Measurements from ENCODE around the gene RAX2. TPM values are rescaled to one million over a fixed set of nuclear protein-coding genes. Genes with fewer than 3 reads are reported as not detected.

Gene RAX2
- total and polyA plus RNA-seq, 10 of the 15 experiments (the other 5 are each of a cell fraction or from before 2014, with no cell fraction given), result not detected

- TF ChIP-seq ZNF274 (IDR thresholded peaks at IDR 0.05; ENCODE audit: insufficient read depth, insufficient read length) (no peak), BHLHE40 (IDR thresholded peaks at IDR 0.05; ENCODE audit: borderline replicate concordance in 1 of 2, low read depth in 2 of 2, low read length in 1 of 2) (no peak)
Observed at GRCh38 chr19:3814648-3815047, 42.6 kb upstream of the RAX2 start (continued).

GRCh38 chr19:3813473-3814392 lies 41.7 kb upstream of the RAX2 start:
- ATAC-seq, result no peak
- in situ Hi-C loops (cut with MboI) (no loop called here), intact Hi-C loops (cut with micrococcal nuclease; ENCODE audit: unreplicated experiment) (no loop called here)
- no peak for FAIRE-seq
- CTCF ChIA-PET, result no interaction called here
- Histone ChIP-seq H3K4me2 (ENCODE audit: control insufficient read depth, insufficient read depth) (no peak overlapping the region), H3K79me2 (ENCODE audit: control insufficient read depth, insufficient read depth, low read length) (no peaks in the 10 kb centered on the region), H2AFZ (ENCODE audit: control insufficient read depth, low read depth, low read length) (no peak overlapping the region), H3K4me3 (no peak overlapping the region), H3K9me3 (replicated peaks; ENCODE audit: control insufficient read depth, insufficient read depth, low read length) (no peaks in the 10 kb centered on the region; the same call in 2 of the 3 replicates), H3K36me3 (ENCODE audit: control insufficient read depth in 2 of 2, insufficient read depth in 2 of 2, low read length in 1 of 2) (no peaks in the 10 kb centered on the region), H4K20me1 (ENCODE audit: control insufficient read depth, insufficient read depth) (no peaks in the 10 kb centered on the region), H3K27ac (ENCODE audit: control insufficient read depth, insufficient read depth) (no peak overlapping the region), H3K27me3 (replicated peaks in 1 of 2; ENCODE audit: control insufficient read depth in 2 of 2, insufficient read depth in 2 of 2, low read length in 1 of 2) (no peaks in the 10 kb centered on the region), H3K4me1 (ENCODE audit: control insufficient read depth, insufficient read depth, low read length) (peaks cover 14% of the 10 kb centered on the region), H3K9ac (ENCODE audit: control insufficient read depth, insufficient read depth, low read length) (no peak overlapping the region)
- no TSS peak for BruUV-seq (replicated peaks)
- SMC1A ChIA-PET (ENCODE audit: uncharacterized antibody, unreplicated experiment), result interaction anchor here (0.6 to 0.9 kb wide), 2 partner anchors 51 to 868 kb away, joined by 3 read pairs; partner anchors contain the start of gene MRPL54
- 65% methylated on average over 22 of the region's 22 CpGs for WGBS (ENCODE audit: insufficient coverage, insufficient replicate concordance, low lambda C conversion rate, missing lambda C conversion rate)
- RAD21 ChIA-PET (ENCODE audit: unreplicated experiment), result no interaction called here
- DNase-seq (ENCODE audit: low read depth, low spot score), result no peak
- POLR2A ChIA-PET, result no interaction called here
- TF ChIP-seq MYC (IDR thresholded peaks at IDR 0.05; ENCODE audit: insufficient read depth, insufficient read length, insufficient replicate concordance, low read length, severe bottlenecking) (no peak), MXI1 (IDR thresholded peaks at IDR 0.05; ENCODE audit: low read depth, low read length) (no peak), RUNX3 (IDR thresholded peaks at IDR 0.05; ENCODE audit: low read length) (no peak), SMC3 (IDR thresholded peaks at IDR 0.05; ENCODE audit: borderline replicate concordance, low read length) (no peak), ESRRA (IDR thresholded peaks at IDR 0.05; ENCODE audit: low read length) (no peak), RCOR1 (conservative IDR thresholded peaks at IDR 0.05; ENCODE audit: low read depth, low read length) (no peak), HCFC1 (IDR thresholded peaks at IDR 0.05; ENCODE audit: low read length) (no peak), BRCA1 (IDR thresholded peaks at IDR 0.05; ENCODE audit: low read depth, low read length) (no peak), LARP7 (IDR thresholded peaks at IDR 0.05) (no peak), PBX3 (IDR thresholded peaks at IDR 0.05; ENCODE audit: insufficient replicate concordance, low read depth, low read length) (no peak), CHD4 (IDR thresholded peaks at IDR 0.05) (no peak), SIX5 (IDR thresholded peaks at IDR 0.05; ENCODE audit: low read depth, low read length, severe bottlenecking) (no peak), SREBF2 (IDR thresholded peaks at IDR 0.05; ENCODE audit: low read length) (no peak), IRF4 (IDR thresholded peaks at IDR 0.05; ENCODE audit: low read depth, low read length) (no peak)
- TF ChIP-seq, protein P1, sequence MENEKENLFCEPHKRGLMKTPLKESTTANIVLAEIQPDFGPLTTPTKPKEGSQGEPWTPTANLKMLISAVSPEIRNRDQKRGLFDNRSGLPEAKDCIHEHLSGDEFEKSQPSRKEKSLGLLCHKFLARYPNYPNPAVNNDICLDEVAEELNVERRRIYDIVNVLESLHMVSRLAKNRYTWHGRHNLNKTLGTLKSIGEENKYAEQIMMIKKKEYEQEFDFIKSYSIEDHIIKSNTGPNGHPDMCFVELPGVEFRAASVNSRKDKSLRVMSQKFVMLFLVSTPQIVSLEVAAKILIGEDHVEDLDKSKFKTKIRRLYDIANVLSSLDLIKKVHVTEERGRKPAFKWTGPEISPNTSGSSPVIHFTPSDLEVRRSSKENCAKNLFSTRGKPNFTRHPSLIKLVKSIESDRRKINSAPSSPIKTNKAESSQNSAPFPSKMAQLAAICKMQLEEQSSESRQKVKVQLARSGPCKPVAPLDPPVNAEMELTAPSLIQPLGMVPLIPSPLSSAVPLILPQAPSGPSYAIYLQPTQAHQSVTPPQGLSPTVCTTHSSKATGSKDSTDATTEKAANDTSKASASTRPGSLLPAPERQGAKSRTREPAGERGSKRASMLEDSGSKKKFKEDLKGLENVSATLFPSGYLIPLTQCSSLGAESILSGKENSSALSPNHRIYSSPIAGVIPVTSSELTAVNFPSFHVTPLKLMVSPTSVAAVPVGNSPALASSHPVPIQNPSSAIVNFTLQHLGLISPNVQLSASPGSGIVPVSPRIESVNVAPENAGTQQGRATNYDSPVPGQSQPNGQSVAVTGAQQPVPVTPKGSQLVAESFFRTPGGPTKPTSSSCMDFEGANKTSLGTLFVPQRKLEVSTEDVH (IDR thresholded peaks at IDR 0.05; ENCODE audit: low read depth, partially characterized antibody), result no peak
